Right lobe of liver (tissue), 6 donors: ENCODE measurements around the gene CSGALNACT2. TPM values are rescaled to one million over a fixed set of nuclear protein-coding genes. Genes with fewer than 3 reads are reported as not detected.

Experiments
- ATAC-seq, 4 donors: fragments of 200-7000 bp; cut with Tn5 transposase; one replicate each; pipeline ENCODE4 v1.9.1; 2020; ENCODE audit warnings: mild to moderate bottlenecking in 4 of 4, moderate library complexity in 4 of 4
- DNase-seq, 3 donors: peaks; one replicate each; pipeline ENCODE4 v3.0.0-alpha.2; 2020
- H3K27ac ChIP-seq, 3 donors: fragments of 200-600 bp; one replicate each; pipeline ENCODE4 v1.8.0; 2022
- H3K27me3 ChIP-seq, 2 donors: fragments of 200-600 bp; one replicate each; pipeline ENCODE4 v1.8.0; 2022
- H3K36me3 ChIP-seq, 4 donors: fragments of 200-600 bp; sonication (generic) in 1 of 4; one replicate each; pipeline versions ENCODE4 v1.5.1 to v1.8.0; 2017 to 2022; ENCODE audit warnings: control low read depth in 1 of 4
- H3K4me1 ChIP-seq, 4 donors: fragments of 200-600 bp; sonication (generic) in 1 of 4; one replicate each; pipeline versions ENCODE4 v1.5.1 to v1.8.0; 2017 to 2022; ENCODE audit warnings: control low read depth in 1 of 4
- H3K4me3 ChIP-seq, 3 donors: fragments of 200-600 bp; one replicate each; pipeline ENCODE4 v1.8.0; 2022
- H3K9me3 ChIP-seq, 4 donors: fragments of 200-600 bp; sonication (generic) in 1 of 4; one replicate each; pipeline versions ENCODE4 v1.5.1 to v1.8.0; 2017 to 2022; ENCODE audit warnings: control low read depth in 1 of 4
- POLR2A ChIP-seq: fragments of 450-650 bp; IDR thresholded peaks from one replicate; pipeline ENCODE4 v1.6.1; 2017; ENCODE audit warnings: antibody characterized with exemption, mild to moderate bottlenecking
- WGBS: methylation state at CpG from one replicate; pipeline ENCODE4 v1.1.6; 2018; ENCODE audit warnings: low coverage, low lambda C conversion rate; ENCODE audit not compliant: insufficient coverage; ENCODE audit errors: missing lambda C conversion rate; 5-methylcytosine and 5-hydroxymethylcytosine counted together
- intact Hi-C, 2 donors: fragments of 100-400 bp; cut with DNase I; formaldehyde crosslinking; loops; one replicate each; pipeline versions ENCODE4 v1.11.2 to v1.14.1; 2022
- long read RNA-seq: library from polyadenylated mRNA; unstranded; transcript quantifications from one replicate; pipeline ENCODE4 v2.0.0, GENCODE V29; 2019
- total RNA-seq, 6 experiments: library from RNA; depleted of rRNA in 2 of 6; stranded (reverse); fragments of >200 nt in 2 of 6; fragmentation: NEBNext Ultra II Directional in 3 of 6; extraction: Animal tissue kit (Norgen Biotek cat#: 25700) in 3 of 6; gene quantifications; one replicate each; pipeline versions ENCODE4 v1.1.0 to v1.2.4, GENCODE V29; 2016 to 2023
- TF ChIP-seq, protein P1 (sequence below), 4 donors: fragments of 200-600 bp in 3 of 4; fragments of 450-650 bp in 1 of 4; IDR thresholded peaks; one replicate each; pipeline versions ENCODE4 v1.5.1 to v1.8.0; 2016 to 2022; ENCODE audit warnings: antibody characterized with exemption in 4 of 4, mild to moderate bottlenecking in 2 of 4
- donor health status: DM: no; HTN: yes; CAD: no.
- donor health status: DM: no; HTN: no; CAD: no.
- donor health status: DM: no; HTN: no; CAD: no.
- donor health status: DM: no; HTN: yes; CAD: no.
- donor health status: DM: no; HTN: yes; CAD: no.

Gene CSGALNACT2, protein sequence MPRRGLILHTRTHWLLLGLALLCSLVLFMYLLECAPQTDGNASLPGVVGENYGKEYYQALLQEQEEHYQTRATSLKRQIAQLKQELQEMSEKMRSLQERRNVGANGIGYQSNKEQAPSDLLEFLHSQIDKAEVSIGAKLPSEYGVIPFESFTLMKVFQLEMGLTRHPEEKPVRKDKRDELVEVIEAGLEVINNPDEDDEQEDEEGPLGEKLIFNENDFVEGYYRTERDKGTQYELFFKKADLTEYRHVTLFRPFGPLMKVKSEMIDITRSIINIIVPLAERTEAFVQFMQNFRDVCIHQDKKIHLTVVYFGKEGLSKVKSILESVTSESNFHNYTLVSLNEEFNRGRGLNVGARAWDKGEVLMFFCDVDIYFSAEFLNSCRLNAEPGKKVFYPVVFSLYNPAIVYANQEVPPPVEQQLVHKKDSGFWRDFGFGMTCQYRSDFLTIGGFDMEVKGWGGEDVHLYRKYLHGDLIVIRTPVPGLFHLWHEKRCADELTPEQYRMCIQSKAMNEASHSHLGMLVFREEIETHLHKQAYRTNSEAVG
- 10 to 100 TPM in 1 of 6 experiments, 1 to 10 TPM in 5; 5.4 to 11.1 (median 8.3) TPM for total RNA-seq
- long read RNA-seq = 0 reads

DNA sequence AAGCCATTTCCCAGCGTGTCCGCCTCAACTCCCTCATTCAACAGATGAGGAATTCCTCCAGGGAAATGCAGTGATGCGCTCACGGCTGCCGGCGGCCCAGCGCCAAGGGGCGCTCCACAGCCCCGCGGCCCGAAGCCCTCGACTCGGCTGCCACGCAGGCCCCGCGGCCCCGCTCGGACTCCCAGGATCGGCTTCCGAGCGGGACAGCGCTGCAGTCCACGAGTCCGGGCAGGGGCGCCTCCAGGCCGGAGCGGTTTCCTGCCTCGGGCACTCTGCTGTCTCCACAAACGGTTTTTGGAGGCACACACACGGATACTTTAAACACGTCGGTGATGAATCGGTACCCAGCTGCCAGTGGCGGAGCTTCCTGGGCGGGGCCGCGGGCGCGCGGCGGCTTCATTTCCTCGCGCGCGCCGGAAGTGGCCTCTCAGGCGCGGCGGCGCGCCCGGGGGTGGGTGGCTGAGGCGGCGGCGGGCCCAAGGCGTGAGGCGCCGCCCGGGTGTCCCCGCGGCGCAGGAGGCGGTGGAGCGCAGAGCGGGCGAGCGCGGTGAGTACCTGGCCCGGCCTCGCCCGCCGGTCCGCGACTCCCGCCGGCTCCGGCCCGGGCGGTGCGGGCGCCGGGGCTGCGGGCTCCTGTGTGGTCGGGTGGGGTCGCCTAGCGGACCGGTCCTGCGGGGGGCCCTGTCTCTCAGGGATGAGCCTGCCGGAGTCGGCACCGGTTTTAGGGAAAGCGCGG lies at the start of gene CSGALNACT2:
Gene CSGALNACT2 (plus strand): TSS at position 425 of the 736 bp plus-strand sequence. CDS start 16,705 bp downstream, outside the sequence.
- H3K4me1 ChIP-seq = peaks cover 0 to 19% (median 3%) of the 10 kb centered on the region in 4 donors
- H3K27me3 ChIP-seq = no peaks in the 10 kb centered on the region
- no peaks in the 10 kb centered on the region for H3K36me3 ChIP-seq
- WGBS = 0% methylated on average over 8 of the region's 93 CpGs
- DNase-seq (peak; percentile 85 to 88 (median 87)), ATAC-seq (peak; percentile 91 to 97 (median 96))
- peak within 1 kb of the TSS; percentile 79 to 91 (median 85) for H3K27ac ChIP-seq
- intact Hi-C loops = no loop called here
- TF ChIP-seq, protein P1, sequence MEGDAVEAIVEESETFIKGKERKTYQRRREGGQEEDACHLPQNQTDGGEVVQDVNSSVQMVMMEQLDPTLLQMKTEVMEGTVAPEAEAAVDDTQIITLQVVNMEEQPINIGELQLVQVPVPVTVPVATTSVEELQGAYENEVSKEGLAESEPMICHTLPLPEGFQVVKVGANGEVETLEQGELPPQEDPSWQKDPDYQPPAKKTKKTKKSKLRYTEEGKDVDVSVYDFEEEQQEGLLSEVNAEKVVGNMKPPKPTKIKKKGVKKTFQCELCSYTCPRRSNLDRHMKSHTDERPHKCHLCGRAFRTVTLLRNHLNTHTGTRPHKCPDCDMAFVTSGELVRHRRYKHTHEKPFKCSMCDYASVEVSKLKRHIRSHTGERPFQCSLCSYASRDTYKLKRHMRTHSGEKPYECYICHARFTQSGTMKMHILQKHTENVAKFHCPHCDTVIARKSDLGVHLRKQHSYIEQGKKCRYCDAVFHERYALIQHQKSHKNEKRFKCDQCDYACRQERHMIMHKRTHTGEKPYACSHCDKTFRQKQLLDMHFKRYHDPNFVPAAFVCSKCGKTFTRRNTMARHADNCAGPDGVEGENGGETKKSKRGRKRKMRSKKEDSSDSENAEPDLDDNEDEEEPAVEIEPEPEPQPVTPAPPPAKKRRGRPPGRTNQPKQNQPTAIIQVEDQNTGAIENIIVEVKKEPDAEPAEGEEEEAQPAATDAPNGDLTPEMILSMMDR (IDR thresholded peaks at IDR 0.05) = no peak
- TF ChIP-seq POLR2A = peak; percentile 93
- H3K4me3 ChIP-seq = peak within 1 kb of the TSS; percentile 74 to 98 (median 91)
- H3K9me3 ChIP-seq = no peaks in the 10 kb centered on the region

DNA sequence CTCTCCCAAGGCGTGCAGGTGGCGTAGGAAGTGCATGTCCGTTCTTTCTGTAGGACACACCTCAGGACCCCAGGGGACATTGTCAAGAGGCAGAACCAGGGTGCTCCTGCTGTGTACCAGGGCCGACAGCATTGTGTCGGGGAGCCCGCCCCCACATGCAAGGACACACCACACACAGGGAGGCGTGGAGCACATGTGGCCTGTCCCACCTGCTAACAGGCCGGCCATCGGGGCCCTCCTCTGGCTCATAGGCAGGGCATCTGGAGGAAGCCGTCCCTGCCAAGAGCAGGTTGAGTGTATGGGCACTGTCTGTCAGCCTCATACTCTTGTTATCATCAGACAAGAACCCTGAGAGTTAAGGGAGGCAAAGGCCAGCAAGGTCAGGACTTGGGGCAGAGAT lies 48.7 kb upstream of the CSGALNACT2 start:
- Histone ChIP-seq H3K4me3 (no peak overlapping the region), H3K36me3 (no peaks in the 10 kb centered on the region), H3K9me3 (no peaks in the 10 kb centered on the region), H3K4me1 (peaks cover 0 to 3% (median 0%) of the 10 kb centered on the region in 4 donors), H3K27me3 (no peaks in the 10 kb centered on the region), H3K27ac (no peak overlapping the region)
- no CpG with 5 or more reads among the region's 10 CpGs for WGBS
- DNase-seq (no peak), ATAC-seq (no peak)
- intact Hi-C loops = loop anchor here in 1 of 2 donors (10.0 kb wide), 1 partner anchor 125 kb away; no protein-coding TSS in a partner anchor
- TF ChIP-seq, protein P1 (IDR thresholded peaks at IDR 0.05) = no peak
- no peak for TF ChIP-seq POLR2A

DNA sequence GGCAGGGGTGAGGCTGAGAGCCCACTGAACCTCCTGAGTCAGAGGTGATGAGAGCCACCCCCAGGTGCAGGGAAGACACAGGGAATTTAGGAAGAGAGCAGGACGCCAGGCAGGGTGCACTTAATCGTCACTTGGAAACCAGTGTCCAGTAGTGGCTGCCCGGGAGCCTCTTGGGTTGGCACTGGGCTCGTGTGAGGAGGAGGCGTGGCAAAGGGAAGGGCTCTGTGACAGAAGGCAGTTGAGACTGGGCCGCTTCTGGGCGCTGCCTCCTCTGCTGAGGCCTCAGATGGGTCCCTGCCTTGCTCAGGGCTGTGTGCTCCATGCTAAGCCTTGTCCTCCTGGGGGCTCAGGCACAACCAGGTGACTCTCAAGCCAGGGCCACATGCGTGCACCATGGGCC lies 48.1 kb upstream of the CSGALNACT2 start:
- no peak for DNase-seq
- intact Hi-C loops = no loop called here

DNA sequence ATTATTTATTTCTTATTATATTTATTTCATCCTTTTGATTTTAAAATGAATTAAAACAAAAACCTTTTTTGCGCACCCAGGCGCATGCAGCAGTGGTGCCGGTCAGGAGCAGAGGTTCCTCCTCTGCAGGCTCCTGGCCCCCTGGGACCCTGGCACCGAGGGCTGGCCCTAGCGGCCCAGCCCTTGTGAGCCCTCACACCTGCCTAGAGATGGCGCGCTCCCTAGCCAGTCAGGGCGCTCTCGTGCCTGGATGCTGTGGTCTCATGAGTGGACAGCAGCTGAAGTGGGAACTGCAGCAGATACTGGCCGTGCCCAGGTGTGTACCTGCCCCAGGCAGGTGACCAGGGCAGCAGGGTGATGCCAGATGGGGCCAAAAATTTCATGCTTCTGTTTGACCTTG lies 47.6 kb upstream of the CSGALNACT2 start:
- TF ChIP-seq, protein P1 (IDR thresholded peaks at IDR 0.05) = no peak
- no peak for TF ChIP-seq POLR2A
- H3K36me3 ChIP-seq = no peaks in the 10 kb centered on the region
- no peaks in the 10 kb centered on the region for H3K27me3 ChIP-seq
- no peak overlapping the region for H3K27ac ChIP-seq
- H3K9me3 ChIP-seq = no peaks in the 10 kb centered on the region
- intact Hi-C loops = no loop called here
- no peak for DNase-seq
- H3K4me1 ChIP-seq = peaks cover 0 to 3% (median 0%) of the 10 kb centered on the region in 4 donors
- 94% methylated on average over 3 of the region's 10 CpGs for WGBS
- no peak overlapping the region for H3K4me3 ChIP-seq
- ATAC-seq = no peak

More for the DNA sequence above, 48.1 kb upstream of the CSGALNACT2 start:
- Histone ChIP-seq H3K4me1 (peaks cover 0 to 3% (median 0%) of the 10 kb centered on the region in 4 donors), H3K27me3 (no peaks in the 10 kb centered on the region), H3K36me3 (no peaks in the 10 kb centered on the region), H3K27ac (no peak overlapping the region), H3K9me3 (no peaks in the 10 kb centered on the region), H3K4me3 (no peak overlapping the region)
- TF ChIP-seq POLR2A = no peak
- TF ChIP-seq, protein P1 (IDR thresholded peaks at IDR 0.05) = no peak
- WGBS = 43% methylated on average over 1 of the region's 8 CpGs
- no peak for ATAC-seq
